Activated CD8-positive, alpha-beta memory T cell treated with anti-CD3 and anti-CD28 coated beads for 1 hour (primary cell): ENCODE results near the gene SLC6A19.
"Not testable (repeated sequence)": the region's sequence is repeated elsewhere in the genome, so short reads cannot be mapped to it uniquely, and the experiment has no call there.

Experiments used
- DNase-seq, 2 donors: peaks; one replicate each; pipeline ENCODE4 v3.0.0-alpha.2; 2020; ENCODE audit warnings: low read depth in 1 of 2; ENCODE audit errors: extremely low read depth in 1 of 2

The SLC6A19 gene

DNA sequence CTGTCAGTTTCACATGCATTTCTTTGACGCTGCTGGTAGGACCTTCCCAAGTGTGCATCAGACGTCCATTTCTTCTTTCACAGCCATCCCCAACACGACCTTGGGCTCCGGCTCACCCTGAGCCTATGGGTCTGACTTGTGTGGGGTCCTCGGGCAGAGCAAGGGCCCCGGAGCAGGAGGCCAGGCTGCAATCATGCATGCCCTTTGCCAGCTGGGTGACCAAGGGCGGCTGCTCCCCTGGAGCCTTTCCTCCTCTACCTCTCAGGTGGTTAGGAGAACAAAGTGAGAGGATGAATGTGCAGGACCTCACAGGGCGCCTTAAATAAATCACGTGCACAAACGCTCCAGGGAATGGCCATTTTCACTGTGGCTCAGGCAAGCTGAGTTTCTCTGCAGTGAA lies 60.2 kb downstream of the SLC6A19 start:
- DNase-seq, result no peak

DNA sequence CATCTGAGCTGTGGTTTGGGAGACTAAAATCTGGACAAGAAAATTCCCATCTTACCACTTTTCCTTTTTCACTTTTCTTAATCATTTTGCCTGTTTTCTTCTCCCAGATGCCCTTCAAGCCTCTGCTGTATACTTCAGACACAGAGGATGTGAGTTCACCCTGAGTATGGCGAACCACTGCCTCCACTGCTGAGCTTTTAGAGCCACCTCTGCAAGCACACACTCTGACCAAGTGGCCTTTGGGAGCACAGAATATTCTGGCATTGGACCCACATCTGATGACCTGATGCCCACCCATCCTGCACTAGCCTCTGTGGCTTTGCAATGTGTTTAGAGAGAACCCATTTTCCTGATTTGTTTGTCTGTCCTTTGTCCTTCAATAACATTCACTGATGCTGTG lies 61.0 kb downstream of the SLC6A19 start:
- no peak for DNase-seq

DNA sequence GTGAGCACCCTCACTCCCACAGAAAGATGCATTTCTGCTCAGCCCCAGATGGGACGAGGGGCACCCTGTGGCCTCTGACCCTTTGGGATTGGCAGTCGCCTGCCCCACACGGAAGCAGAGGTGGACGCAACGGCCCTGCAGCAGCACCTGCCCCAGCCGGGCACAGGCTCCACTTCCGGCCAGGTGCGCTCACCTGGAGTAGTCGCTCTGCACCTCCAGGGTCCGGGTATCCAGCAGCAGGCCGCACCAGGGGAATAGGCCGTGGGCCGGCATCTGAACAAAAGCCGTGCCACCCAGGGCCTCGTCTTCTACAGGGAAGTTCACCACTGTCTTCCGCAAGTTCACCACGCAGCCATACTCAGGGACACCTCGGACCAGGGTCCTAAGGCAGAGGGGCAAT lies 62.8 kb downstream of the SLC6A19 start:
- DNase-seq, result no peak

DNA sequence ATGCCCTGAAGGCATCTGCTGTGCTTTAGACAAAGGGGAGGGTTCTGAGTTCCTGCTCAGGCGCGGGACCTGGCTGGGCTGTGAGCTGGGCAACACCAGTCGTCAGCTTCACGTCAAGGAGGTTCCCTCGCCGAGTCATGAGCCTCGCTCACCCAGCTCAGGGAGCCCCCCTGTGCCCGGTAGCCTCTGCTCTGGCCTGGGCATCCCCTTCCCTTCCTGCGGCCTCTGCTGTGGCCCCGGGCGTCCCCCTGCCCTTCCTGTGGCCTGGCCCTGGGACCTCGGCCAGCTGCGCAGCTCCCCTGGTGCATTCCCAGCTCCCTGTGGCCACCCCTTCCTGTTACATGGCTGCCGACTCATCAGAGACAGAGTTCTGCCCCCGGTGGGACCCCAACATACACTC lies 63.6 kb downstream of the SLC6A19 start:
- no peak for DNase-seq

DNA sequence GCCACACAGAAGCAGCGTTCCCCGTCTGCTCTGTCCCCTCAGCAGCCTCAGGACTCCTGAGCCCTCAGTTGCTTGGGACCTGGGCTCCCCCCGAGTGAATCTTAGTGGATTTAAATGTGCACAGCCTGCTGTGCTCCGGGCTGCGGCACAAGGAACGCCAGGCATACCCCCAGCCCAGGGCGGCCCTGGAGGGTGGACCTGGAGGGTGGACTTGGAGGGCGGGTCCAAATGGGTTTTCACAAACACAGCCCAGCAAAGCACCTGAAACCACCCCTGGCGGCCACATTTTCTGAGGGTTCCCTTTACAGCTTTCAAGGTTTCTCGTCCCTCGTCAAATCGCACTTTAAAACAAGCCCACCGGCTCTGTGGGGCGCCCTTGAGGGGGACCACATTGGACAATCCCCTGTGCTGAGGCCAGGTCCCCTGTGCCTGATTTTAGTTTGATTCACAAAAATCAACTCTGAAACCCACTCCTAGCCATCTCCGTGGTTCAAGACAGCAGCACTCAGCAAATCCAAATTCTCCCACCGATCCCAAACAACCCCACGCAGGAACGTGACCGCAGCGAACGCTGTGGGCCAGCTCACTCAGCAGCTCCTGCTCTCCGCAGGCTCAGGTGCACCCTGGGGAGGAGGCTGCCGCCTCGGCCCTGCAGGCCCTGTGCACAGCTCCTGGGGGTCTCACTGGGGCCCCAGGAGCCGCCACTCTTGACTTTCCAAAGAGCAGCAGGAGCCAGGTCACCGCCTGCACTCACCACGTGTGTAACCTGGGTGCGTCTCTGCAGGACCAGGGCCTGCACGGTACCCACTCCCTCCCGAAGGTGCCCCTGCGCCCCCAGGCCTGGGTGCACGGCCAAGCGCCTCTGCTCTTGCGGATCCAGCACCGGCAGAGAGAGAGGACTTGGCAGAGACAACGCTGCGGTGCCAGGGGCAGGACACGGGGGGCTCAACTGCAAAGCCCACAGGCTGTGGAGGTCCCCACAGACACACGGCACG lies 64.4 kb downstream of the SLC6A19 start:
- DNase-seq, result no peak

DNA sequence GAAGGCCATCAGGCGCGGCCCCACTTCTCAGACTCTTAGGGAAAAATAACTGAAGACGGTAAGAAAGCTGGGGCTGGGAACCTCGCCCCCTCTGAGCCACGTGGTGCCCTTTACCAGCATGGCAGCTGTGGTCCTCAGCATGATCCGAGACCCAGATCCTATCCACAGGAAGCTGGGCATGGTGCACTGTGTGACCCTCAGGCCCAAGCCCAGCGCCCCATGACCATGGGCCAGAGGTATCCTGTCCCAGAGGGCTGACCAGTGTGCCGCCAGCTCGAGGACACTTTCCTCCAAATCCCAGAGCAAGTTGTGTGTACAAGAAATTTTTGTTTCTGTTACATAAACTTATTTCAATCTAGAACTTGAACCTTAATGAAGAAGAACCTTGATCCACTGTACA lies 65.4 kb downstream of the SLC6A19 start:
- no peak for DNase-seq

DNA sequence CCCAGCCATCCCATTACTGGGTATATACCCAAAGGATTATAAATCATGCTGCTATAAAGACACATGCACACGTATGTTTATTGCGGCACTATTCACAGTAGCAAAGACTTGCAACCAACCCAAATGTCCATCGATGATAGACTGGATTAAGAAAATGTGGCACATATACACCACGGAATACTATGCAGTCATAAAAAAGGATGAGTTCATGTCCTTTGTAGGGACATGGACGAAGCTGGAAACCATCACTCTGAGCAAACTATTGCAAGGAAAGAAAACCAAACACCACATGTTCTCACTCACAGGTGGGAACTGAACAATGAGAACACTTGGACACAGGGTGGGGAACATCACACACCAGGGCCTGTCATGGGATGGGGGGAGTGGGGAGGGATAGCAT lies 66.1 kb downstream of the SLC6A19 start:
- DNase-seq, result not testable (repeated sequence)

DNA sequence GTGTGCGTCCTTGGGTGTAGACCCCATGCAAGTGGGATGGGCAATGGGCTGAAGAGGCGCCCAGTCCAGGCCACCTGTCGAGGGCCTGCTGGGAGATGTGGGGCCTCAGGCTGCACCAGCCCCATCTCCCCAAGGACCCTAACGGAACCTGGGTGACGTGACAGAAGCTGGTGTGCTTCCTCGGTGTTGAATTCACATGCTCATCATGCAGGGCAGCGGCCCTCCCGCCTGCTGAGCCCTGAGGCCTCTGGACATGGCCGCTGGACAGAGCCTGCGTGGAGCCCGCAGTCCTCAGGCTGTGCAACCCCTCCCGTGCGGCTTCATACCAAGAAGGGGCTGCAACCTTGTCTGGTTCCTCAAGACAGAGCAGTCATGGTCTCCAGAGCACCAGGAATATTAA lies 66.7 kb downstream of the SLC6A19 start:
- no peak for DNase-seq

DNA sequence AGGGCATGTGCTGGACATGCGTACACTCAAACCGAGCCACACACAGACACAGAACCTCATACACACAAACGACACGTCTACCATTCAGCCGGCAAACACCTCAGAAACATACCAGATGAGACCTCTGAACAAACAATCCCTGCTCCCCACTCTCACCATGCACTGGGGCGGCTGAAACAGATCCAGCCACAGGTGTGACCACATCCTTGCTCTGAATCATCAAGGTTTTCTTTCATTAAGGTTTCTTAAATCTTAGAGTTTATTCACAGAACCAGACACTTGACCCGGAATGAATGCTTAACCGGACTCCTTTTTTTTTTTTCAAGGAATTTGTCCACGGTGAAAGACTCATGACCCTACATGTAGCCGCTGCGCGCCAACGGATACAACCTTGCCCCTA lies 67.3 kb downstream of the SLC6A19 start:
- no peak for DNase-seq

DNA sequence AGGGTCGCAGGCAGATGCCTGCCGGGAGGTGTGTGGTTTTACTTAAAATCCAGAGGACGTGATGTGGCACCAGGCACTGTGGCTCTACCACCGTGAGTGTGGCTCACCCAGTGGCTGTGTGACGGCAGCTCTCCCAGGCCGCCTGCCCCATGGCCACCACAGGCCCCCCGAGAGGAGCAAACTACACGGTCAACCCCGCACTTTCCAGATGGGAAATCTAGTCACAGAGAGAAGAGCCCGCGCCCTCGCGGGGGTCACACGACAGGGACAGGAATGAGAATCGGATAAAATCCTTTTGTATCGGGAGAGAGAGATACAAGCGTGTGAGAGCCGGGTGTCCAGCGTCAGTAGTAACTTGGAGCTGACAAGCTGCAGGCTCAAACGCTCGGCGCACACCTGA lies 69.0 kb downstream of the SLC6A19 start:
- no peak for DNase-seq

DNA sequence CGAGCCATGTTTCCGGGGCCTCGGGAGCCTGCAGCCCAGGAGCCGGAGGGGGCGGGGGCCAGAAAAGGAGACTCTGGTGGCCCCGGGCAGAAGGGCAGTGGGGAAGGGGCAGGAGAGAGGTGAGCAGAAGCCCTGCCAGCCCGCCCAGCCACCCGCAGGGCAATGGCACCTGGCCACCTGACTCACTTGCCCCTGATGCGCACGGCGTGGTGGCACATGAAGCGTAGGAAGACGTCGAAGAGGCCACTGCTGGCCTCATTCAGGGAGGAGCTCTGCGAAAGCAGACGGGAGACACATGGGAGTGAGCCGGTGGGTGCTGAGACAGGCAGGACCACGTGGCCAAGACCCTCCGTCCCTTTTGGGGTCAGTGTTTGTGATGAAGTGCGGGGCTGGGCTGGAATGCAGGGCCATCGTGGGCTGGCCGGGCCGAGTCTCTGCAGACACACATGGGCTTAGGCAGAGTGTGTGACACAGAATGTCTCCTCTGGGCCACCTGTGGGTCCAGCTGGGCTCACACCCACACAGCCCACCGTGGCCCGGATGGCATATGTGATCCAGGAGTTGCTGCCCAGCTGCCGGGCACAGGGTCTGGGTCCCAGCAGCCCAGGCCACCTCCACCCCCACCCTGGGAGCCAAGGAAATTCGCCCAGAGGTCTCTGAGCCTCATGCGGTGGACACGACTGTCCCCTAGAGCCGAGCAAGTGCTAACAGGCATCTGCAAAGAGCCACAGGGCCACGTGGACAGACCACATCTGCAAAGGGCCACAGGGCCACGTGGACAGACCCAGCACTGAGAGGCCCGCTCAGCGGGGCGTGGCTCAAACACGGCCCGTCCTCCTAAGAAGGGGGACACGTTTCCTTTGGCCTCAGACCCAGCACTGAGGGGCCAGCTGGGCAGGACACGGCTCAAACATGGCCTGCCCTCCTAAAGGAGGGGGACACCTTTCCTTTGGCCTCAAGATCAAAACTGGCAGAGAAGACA lies 69.8 kb downstream of the SLC6A19 start:
- no peak for DNase-seq

DNA sequence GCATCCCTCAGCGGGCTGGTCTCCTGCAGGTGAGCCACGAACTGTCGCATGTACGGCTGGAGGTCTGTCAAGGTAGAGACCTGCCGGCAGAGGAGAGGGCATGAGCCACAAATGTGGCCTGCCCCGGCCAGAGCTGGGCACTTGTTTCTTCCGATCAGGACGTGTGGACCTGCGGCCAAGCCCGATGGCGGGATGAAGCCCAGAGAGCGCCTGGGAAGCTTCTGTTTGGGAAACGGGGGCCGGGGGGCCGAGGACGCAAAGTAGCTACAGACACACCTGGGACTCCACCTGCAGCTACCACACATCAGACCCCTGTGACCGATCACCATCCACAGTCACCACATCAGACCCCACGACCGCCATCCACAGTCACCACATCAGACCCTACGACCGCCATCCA lies 70.8 kb downstream of the SLC6A19 start:
- no peak for DNase-seq

DNA sequence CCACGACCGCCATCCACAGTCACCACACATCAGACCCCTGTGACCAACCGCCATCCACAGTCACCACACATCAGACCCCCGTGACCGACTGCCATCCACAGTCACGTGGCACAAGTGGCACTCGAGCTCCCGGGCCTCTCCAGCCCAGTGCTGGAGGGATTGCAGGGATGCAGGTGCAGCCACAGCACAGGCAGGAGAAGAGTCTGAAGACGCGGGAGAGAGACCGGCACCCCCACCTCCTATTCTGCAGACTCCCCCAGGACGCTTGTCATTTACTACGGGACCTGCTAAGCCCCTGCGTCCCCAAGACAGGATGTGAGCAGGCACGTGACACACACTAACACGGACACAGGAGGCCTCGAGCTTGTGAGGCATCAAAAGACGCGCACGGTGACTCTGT lies 72.3 kb downstream of the SLC6A19 start:
- DNase-seq, result no peak

DNA sequence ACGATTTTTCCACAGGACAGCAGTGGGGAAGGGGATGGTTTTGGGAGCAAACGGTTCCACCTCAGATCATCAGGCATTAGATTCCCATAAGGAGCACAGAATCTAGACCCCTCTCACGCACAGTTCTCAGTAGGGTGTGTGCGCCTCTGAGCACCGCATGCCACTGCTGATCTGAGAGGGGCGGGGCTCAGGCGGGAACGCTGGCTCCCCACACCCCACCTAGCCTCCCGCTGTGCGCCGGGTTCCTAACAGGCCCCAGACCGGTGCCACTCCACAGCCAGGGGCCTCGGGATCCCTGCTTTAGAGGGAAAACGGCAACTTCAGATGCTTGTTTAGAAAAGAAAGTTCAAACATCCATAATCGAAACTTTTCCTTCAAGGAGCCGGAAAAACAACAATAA lies 73.1 kb downstream of the SLC6A19 start:
- no peak for DNase-seq
